B cell (primary cell): ENCODE data around the gene MYRIP.

Experiments used
- CTCF ChIP-seq: fragments of 200-600 bp; IDR thresholded peaks from one replicate; pipeline ENCODE4 v1.8.0; 2022; ENCODE audit warnings: antibody characterized with exemption, mild to moderate bottlenecking
- EZH2 ChIP-seq: IDR thresholded peaks from 2 replicates; pipeline ENCODE4 v1.6.1; 2012; ENCODE audit warnings: borderline replicate concordance, low read depth, mild to moderate bottlenecking, moderate library complexity, low read length; ENCODE audit not compliant: insufficient read depth, poor library complexity, severe bottlenecking

- TF ChIP-seq EZH2 (no peak), CTCF (no peak)
These were observed 10.5 kb downstream of the MYRIP start for GRCh38 chr3:39819899-39820298.
